Right hindlimb (tissue), 1 donor: ENCODE measurements around the gene OR10H4.
"Not testable (repeated sequence)": the region's sequence is repeated elsewhere in the genome, so short reads cannot be mapped to it uniquely, and the experiment has no call there.

Source experiments
- DNase-seq: peaks from one replicate; pipeline ENCODE4 v3.0.0-alpha.2; 2018

OR10H4 gene

GRCh38 chr19:15948223-15949058 is at the start of gene OR10H4:
OR10H4 (plus strand) TSS chr19:15949008; CDS start chr19:15949008, 0 bp downstream.
- no peak for DNase-seq

DNA sequence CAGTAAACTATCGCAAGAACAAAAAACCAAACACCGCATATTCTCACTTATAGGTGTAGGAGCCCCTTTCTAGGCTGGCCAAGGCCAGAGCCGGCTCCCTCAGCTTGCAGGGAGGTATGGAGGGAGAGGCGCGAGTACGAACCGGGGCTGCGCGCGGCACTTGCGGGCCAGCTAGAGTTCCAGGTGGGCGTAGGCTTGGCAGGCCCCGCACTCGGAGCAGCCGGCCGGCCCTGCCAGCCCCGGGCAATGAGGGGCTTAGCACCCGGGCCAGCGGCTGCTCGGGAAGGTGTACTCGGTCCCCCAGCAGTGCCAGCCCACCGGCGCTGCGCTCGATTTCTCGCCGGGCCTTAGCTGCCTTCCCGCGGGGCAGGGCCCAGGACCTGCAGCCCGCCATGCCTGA is 49.2 kb upstream of the OR10H4 start:
- DNase-seq = not testable (repeated sequence)

DNA sequence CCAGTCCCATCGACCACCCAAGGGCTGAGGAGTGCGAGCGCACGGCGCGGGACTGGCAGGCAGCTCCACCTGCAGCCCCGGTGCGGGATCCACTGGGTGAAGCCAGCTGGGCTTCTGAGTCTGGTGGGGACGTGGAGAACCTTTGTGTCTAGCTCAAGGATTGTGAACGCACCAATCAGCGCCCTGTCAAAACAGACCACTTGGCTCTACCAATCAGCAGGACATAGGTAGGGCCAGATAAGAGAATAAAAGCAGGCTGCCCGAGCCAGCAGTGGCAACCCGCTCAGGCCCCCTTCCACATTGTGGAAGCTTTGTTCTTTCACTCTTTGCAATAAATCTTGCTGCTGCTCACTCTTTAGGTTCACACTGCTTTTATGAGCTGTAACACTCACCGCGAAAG is 48.8 kb upstream of the OR10H4 start:
- DNase-seq = not testable (repeated sequence)

GRCh38 chr19:15900504-15900903 is 48.3 kb upstream of the OR10H4 start:
- DNase-seq = no peak

GRCh38 chr19:15902254-15902653 is 46.6 kb upstream of the OR10H4 start:
- no peak for DNase-seq

DNA sequence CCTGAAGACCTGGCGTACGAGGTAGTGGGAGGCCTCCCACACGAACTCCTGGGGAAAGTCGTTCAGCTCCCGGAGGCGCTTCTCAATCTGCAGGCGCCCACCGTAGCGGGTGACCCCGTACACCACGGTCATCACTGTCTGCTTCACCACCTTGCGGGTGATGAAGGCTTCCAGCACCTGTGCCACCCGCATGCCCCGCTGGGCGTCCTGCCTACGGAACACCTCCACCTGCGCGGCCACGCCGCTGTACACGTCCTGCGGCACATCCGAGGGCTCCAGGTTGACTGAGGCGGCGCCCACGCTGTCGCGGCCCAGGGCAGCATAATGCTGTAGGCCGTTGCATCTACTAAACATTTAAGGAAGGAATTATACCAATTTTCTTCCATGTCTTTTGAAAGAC is 45.9 kb upstream of the OR10H4 start:
- DNase-seq = not testable (repeated sequence)

- DNase-seq = no peak
Measured at GRCh38 chr19:15905026-15905425, 43.8 kb upstream of the OR10H4 start.

DNA sequence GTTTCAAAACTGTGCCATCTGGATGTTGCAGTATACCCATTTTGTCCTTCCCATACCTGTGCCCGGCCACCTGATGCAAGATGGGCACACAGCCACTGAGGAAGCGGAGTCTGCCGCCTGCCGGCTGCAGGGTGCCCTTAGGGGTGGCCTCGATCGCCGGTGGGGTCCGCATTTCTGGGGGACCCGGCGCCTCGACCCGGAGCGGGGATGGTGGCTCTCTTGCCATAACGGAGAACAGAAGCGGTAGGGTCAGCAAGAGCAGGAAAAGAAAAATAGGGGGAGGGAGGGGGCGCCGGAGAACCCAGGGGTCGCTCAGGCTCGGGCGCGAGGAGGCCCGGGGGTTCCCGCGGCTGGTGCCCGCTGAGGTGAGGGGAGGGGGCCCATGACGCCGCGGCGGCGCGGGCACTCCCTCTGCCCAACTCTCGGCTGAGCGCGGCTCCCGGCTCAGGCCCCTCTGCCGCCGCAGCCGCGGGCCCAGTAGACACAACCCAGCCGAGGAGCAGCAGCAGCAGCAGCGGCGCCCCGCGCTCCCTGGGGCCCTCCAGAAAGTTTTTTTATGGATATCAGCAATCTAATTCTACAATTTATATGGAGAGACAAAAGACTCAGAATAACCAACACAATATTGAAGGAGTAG is 37.1 kb upstream of the OR10H4 start:
- DNase-seq = no peak

GRCh38 chr19:15913384-15913783 is 35.4 kb upstream of the OR10H4 start:
- no peak for DNase-seq

GRCh38 chr19:15913830-15914229 is 35.0 kb upstream of the OR10H4 start:
- DNase-seq = no peak

DNA sequence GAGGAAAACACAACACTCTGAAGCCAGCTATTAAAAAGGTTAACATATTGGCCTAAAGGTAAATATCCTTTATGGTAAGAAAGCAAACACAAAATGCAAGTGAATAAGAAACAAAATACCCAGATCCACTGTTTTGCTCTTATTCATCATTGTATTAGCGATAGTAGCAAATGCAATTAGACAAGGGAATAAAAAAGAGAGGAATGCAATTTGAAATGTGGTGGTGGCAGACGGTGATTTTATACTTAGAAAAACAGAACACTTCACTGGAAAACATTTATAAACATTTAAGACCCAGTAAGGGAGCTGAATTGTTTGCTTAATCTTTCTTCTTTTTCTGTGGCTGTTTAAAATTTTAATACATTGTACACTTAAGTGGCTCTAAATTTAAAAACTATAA is 33.7 kb upstream of the OR10H4 start:
- no peak for DNase-seq

- no peak for DNase-seq
Measured at GRCh38 chr19:15919243-15919642, 29.6 kb upstream of the OR10H4 start.

DNA sequence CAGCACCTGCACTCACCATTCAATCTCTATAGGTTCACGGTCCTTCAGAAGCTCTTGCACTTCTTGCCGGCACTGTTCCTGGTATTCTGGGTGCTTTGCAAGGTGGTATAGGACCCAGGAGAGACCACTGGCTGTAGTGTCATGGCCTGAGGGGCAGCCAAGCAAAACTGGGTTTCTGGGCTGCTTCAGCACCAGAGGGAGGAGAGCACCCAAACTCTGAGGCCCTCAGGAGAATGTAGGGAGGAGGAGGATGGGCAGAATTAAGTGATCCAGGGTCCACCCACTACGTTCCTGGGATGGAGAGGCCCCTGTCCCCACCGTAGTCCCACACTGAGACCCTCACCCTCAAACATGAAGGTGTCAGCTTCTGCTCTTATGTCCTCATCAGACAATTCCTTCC is 26.8 kb upstream of the OR10H4 start:
- no peak for DNase-seq

- DNase-seq = no peak
Measured at GRCh38 chr19:15923702-15924101, 25.1 kb upstream of the OR10H4 start.

GRCh38 chr19:15926484-15926883 is 22.3 kb upstream of the OR10H4 start:
- no peak for DNase-seq

GRCh38 chr19:15928321-15928720 is 20.5 kb upstream of the OR10H4 start:
- DNase-seq = no peak

GRCh38 chr19:15933761-15934331 is 15.0 kb upstream of the OR10H4 start:
- not testable (repeated sequence) for DNase-seq

GRCh38 chr19:15934332-15935078 is 14.3 kb upstream of the OR10H4 start, which contains the start of gene CYP4F11:
CYP4F11 (minus strand) TSS chr19:15934529; CDS start chr19:15934408, 121 bp downstream.
- no peak for DNase-seq

- DNase-seq = no peak
Measured at GRCh38 chr19:15935167-15935702, 13.6 kb upstream of the OR10H4 start.

DNA sequence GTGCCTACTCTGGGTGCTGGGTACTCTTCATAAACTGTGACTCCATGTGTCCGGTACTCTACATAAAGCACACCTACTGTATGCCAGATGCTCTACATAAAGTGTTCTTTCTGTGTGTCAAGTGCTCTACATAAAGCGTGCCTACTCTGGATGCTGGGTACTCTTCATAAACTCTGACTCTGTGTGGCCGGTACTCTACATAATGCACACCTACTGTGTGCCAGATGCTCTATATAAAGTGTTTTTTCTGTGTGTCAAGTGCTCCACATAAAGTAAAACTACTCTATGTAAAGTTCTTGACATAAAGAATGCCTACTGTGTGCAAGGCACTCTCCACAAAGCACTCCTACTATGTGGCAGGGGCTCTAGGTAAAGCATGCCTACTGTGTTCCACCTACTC is 12.6 kb upstream of the OR10H4 start:
- DNase-seq = no peak

DNA sequence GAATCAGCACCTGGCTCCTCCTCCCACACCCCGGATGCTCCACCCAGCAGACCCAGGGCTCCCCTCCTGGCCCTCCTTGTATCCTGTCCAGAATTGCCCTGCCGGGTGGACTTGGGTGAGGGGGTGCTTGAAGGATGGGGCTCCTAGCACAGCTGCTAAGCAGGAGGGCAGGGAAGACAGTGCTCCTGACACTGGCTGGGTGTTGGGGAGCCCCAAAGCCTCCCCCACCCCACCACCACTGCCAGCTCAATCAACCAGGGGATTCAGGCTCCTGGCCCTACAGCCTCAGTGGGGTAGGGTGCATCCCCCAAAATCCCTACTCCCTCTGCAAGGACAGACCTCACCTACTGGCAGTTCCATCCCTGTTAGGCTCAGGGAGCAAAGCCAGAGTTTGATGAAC is 11.9 kb upstream of the OR10H4 start:
- DNase-seq = no peak

DNA sequence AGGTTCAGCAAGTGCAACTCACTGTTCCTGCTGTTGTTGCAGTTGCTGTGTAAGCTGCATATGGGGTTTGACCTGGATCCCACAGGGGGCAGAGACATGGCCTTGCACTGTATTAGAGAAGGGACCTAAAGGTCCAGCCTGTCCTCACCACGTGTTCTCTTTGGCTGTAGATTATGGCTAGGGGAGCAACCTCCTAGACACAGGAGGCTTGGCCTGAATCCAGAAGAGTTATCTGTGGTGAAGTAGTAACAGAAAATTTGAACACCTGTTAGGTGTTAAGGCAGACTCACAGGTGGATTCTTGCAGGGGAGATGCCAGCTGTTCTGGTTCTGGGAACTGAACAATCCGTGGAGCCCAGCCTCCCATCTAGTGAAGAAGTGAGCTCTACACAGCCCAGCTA is 11.0 kb upstream of the OR10H4 start:
- DNase-seq = no peak

- DNase-seq = no peak
Measured at GRCh38 chr19:15944401-15944800, 4.4 kb upstream of the OR10H4 start.
